Mesothelial cell of epicardium (in vitro differentiated cells): ENCODE results near the gene SNX27. TPM values are rescaled to one million over a fixed set of nuclear protein-coding genes. Genes with fewer than 3 reads are reported as not detected.

Experiments used
- DNase-seq, 2 experiments: peaks; one replicate each; pipeline ENCODE4 v3.0.0; 2021; ENCODE audit warnings: low spot score in 2 of 2; ENCODE audit not compliant: unreplicated experiment in 2 of 2
- H3K27ac Mint-ChIP-seq: 2 replicates; pipeline ENCODE4 v1.8.0; 2021; ENCODE audit warnings: mixed read lengths
- H3K27me3 Mint-ChIP-seq: 2 replicates; pipeline ENCODE4 v1.8.0; 2021; ENCODE audit warnings: low read depth, mixed read lengths
- H3K36me3 Mint-ChIP-seq: 2 replicates; pipeline ENCODE4 v1.8.0; 2021; ENCODE audit warnings: mixed read lengths
- H3K4me1 Mint-ChIP-seq: 2 replicates; pipeline ENCODE4 v1.8.0; 2021; ENCODE audit warnings: mixed read lengths
- H3K4me3 Mint-ChIP-seq: 2 replicates; pipeline ENCODE4 v1.8.0; 2021; ENCODE audit warnings: mild to moderate bottlenecking, moderate library complexity, mixed read lengths
- H3K9me3 Mint-ChIP-seq: 2 replicates; pipeline ENCODE4 v1.8.0; 2021; ENCODE audit warnings: mixed read lengths
- CTCF ChIP-seq: fragments of 200-600 bp; sonication (generic); IDR thresholded peaks from one replicate; pipeline ENCODE4 v1.5.0; 2021; ENCODE audit warnings: antibody characterized with exemption; ENCODE audit not compliant: unreplicated experiment
- total RNA-seq: library from RNA; stranded (reverse); gene quantifications from 3 replicates; pipeline ENCODE4 v1.2.1, GENCODE V29; 2021

The SNX27 gene
- total RNA-seq, 1 donor from 2014 or later, result 44.0 TPM

- TF ChIP-seq CTCF, result no peak
- Mint-ChIP-seq H3K36me3 (peaks cover 23% of the 10 kb centered on the region), H3K4me1 (no peaks in the 10 kb centered on the region), H3K27me3 (no peaks in the 10 kb centered on the region), H3K27ac (no peak overlapping the region), H3K9me3 (no peaks in the 10 kb centered on the region), H3K4me3 (no peak overlapping the region)
- DNase-seq, result no peak
Measured at GRCh38 chr1:151684128-151684527, 72.3 kb downstream of the SNX27 start.

- Mint-ChIP-seq H3K27me3 (no peaks in the 10 kb centered on the region), H3K27ac (no peak overlapping the region), H3K36me3 (peaks cover 18% of the 10 kb centered on the region), H3K4me1 (no peaks in the 10 kb centered on the region), H3K4me3 (no peak overlapping the region), H3K9me3 (no peaks in the 10 kb centered on the region)
- DNase-seq, result no peak
- TF ChIP-seq CTCF, result no peak
Measured at GRCh38 chr1:151686561-151686960, 74.7 kb downstream of the SNX27 start.

GRCh38 chr1:151689494-151689893 is 77.6 kb downstream of the SNX27 start:
- Mint-ChIP-seq H3K4me3 (no peak overlapping the region), H3K27ac (no peak overlapping the region), H3K27me3 (no peaks in the 10 kb centered on the region), H3K4me1 (no peaks in the 10 kb centered on the region), H3K36me3 (peaks cover 28% of the 10 kb centered on the region), H3K9me3 (no peaks in the 10 kb centered on the region)
- TF ChIP-seq CTCF, result no peak
- no peak for DNase-seq

GRCh38 chr1:151692226-151692625 is 80.4 kb downstream of the SNX27 start:
- Mint-ChIP-seq H3K27me3 (no peaks in the 10 kb centered on the region), H3K9me3 (no peaks in the 10 kb centered on the region), H3K36me3 (peaks cover 22% of the 10 kb centered on the region), H3K4me1 (no peaks in the 10 kb centered on the region), H3K4me3 (no peak overlapping the region), H3K27ac (no peak overlapping the region)
- no peak for DNase-seq
- no peak for TF ChIP-seq CTCF

- Mint-ChIP-seq H3K27ac (no peak overlapping the region), H3K27me3 (no peaks in the 10 kb centered on the region), H3K36me3 (peaks cover 19% of the 10 kb centered on the region), H3K9me3 (no peaks in the 10 kb centered on the region), H3K4me3 (no peak overlapping the region), H3K4me1 (no peaks in the 10 kb centered on the region)
- DNase-seq, result no peak
- no peak for TF ChIP-seq CTCF
Measured at GRCh38 chr1:151693057-151693651, 81.3 kb downstream of the SNX27 start.

GRCh38 chr1:151701515-151701914 is 89.7 kb downstream of the SNX27 start:
- no peaks in the 10 kb centered on the region for H3K27me3 Mint-ChIP-seq
- TF ChIP-seq CTCF, result no peak
- H3K4me3 Mint-ChIP-seq, result no peak overlapping the region
- H3K36me3 Mint-ChIP-seq, result peaks cover 21% of the 10 kb centered on the region
- H3K4me1 Mint-ChIP-seq, result no peaks in the 10 kb centered on the region
- no peaks in the 10 kb centered on the region for H3K9me3 Mint-ChIP-seq
- H3K27ac Mint-ChIP-seq, result no peak overlapping the region
- DNase-seq, result no peak
